Activated CD8-positive, alpha-beta memory T cell treated with anti-CD3 and anti-CD28 coated beads for 48 hours (primary cell): ENCODE results near the gene SBNO2.
A peak's percentile ranks its signal among the peaks of the same experiment; 100 is the strongest.

Source experiments
- DNase-seq, 3 experiments: peaks; one replicate each; pipeline ENCODE4 v3.0.0-alpha.2; 2020; ENCODE audit warnings: low read depth in 2 of 3, low spot score in 2 of 3

Gene SBNO2

DNA sequence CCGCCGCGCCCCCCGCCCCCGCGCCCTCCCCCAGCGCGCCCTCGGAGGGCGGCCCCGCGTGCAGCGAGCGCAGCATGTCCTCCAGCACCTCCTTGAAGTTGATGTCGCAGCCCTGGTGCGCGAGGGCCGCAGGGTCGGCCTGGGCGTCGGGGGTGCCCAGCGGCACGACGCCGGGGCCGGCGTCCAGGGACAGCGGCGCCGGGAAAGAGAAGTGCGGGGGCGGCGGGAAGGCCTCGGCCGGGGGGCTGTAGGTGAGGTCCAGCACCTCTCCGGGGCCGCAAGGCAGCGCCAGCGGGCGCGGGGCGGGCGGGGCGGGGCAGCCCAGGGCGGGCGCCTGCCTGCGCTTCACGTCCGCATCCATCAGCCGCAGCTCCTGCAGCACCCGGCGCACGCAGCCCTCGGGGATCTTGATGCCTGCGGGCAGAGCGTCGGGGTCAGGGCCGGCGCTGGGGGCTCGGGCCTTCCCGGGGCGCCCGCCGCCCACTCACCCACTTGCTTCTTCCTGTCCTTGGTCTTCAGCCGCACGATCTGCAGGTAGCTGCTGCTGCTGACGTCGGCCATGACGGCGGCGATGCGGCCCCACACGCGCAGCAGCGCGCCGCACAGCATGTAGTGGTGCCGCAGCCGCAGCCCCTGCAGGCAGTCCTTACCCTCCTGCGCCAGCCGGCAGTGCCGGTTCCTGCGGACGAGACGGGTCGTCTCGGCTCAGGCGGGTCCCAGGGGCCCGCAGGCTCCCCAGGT is 65.6 kb downstream of the SBNO2 start:
- DNase-seq: no peak

DNA sequence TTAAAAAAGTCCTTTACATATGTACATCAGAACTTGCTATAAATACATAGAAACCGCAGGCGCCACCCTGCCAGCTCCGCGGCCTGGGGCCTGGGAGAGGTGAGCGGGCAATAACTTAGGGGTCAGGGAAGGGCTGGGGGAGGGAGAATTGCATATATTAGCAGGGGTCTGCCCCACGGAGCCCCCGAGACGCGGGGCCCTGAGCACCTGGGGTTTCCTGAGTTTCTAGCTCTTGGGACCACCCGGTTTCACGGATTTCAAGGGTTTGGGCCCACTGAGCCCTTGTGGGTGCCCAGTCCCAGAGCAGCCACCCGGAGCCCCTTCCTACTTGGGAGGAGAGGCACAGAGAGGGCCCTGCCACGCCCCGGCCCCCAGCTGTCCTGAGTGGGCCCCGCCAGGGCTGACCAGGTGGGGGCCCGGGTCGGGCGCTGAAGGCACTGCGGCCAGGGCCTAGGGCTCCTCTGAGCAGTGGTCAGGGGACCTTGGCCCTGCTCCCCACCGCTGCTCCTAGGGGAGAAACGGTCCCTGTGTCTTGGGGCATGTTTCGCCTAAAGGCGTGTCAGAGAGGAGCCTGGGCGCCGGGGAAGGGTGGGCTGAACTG is 66.3 kb downstream of the SBNO2 start:
- no peak for DNase-seq

DNA sequence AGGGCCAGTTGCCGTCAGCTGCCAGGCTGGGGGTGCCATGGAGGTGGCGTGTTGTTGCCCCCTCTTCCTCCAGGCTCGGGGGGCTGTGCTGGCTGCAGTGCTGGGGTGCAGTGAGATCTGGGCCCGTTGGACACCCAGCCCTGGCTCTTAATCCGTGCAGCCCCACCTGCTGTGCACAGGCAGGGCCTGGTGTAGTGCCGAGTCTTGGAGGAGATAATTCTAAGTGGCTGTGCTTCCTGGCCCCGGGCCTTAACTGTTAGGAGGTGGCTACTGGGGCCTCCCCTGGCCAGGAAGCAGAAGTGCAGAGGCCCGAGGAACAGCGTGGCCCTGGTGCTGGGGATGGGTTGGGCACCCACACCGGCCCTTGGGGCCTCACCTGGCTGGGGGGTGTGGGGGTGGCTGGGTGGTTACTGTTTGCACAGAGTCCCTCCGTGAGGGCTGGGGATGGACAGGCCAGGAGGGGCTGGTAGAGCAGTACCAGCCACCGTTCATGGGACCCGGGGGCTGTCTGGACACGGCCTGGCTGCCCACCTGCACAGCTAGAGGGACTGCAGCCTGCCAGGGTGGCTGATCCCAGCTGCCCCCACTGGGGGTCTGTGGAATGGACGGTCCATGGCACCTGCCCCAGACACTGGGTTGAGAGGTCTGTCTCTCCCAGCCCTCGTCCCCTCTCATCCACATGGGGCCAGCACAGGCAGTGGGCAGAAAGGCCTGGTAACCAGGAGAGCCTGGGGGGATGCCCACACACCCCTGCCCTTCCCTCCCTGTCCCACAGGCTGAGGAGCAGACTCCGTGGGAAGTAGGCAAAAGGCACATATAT is 67.0 kb downstream of the SBNO2 start:
- no peak for DNase-seq

- DNase-seq: no peak
Measured at GRCh38 chr19:1105873-1106840, 67.9 kb downstream of the SBNO2 start.

GRCh38 chr19:1105008-1105872 is 68.8 kb downstream of the SBNO2 start:
- no peak for DNase-seq

DNA sequence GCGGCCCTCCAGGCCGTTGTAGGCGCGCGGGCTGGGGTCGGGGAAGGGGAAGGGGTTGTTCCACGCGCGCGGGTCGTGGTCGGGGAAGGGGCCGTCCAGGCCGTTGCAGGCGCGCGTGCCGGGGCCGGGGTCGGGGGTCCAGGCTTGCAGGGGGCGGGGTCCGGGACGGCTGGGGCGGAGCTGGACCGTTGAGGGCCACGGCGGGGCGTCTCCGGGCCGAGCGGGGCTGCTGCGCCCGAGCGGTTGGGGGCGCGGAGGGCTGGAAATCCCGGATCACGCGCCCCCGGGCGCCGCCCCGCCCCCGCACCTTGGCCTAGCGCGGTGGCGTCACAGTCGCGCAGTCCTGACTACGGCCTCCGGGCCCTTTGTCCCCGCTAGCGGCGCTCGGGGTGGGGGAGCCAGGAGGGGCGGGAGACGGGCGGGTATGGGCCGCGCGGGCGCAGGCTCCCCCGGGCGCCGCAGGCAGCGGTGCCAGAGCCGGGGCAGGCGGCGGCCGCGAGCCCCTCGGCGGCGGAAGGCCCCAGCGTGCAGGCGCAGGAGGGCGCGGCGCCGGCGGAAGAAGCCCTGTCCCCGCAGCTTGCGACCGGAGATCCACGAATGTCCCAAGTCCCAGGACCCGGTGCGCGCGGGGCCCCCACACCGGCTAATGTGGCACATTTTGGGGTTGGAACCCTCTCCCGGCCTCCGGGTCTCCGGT is 69.6 kb downstream of the SBNO2 start:
- DNase-seq: peak in 1 of 3 experiments; percentile 69

DNA sequence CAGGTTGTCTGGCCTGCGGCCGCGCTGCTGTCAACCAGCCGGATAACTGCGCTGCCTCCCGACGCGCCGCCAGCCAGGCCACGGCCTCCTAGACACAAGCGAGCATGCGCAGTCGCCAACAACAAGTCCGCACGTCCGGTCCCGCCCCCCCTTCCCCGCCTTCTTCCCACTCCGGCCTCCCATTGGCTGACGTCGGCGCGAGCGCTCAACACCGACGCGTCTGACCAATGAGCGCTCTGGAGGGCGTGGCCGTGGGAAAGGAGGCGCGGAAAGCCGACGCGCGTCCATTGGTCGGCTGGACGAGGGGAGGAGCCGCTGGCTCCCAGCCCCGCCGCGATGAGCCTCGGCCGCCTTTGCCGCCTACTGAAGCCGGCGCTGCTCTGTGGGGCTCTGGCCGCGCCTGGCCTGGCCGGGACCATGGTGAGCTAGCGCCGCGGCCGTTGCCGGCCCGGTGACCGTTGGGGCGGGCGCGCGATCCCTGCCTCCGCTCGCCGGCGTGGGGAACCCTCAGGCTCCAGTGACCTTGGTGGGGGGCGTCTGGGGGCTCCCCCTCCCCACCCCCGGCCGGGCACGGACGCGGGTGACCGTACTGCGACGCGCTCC is 70.3 kb downstream of the SBNO2 start, which contains the start of gene GPX4:
Gene GPX4, plus strand, starts transcription at position 287 of the 603 bp plus-strand sequence. Its CDS starts 50 bp downstream, at position 337.
- peak; percentile 90 to 94 (median 94) for DNase-seq

DNA sequence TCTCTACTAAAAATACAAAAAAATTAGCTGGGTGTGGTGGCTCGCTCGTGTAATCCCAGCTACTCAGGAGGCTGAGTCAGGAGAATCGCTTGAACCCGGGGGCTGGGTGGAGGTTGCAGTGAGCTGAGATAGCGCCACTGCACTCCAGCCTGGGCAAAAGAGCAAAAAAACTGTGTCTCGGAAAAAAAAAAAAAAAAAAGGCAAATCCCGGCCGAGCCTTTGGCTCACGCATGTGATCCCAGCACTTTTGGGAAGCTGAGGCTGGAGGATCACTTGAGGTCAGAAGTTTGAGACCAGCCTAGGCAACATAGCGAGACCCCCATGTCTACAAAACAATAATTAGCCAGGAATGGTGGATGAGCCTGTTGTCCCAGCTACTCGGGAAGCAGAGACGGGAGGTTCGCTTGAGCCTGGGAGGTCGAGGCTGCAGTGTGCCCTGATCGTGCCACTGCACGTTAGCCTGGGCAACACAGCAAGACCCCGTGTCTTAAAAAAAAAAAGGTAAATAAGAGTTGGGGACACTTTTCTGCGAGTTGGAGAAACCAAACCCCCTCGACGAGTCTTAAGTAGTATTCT is 70.8 kb downstream of the SBNO2 start:
- no peak for DNase-seq

DNA sequence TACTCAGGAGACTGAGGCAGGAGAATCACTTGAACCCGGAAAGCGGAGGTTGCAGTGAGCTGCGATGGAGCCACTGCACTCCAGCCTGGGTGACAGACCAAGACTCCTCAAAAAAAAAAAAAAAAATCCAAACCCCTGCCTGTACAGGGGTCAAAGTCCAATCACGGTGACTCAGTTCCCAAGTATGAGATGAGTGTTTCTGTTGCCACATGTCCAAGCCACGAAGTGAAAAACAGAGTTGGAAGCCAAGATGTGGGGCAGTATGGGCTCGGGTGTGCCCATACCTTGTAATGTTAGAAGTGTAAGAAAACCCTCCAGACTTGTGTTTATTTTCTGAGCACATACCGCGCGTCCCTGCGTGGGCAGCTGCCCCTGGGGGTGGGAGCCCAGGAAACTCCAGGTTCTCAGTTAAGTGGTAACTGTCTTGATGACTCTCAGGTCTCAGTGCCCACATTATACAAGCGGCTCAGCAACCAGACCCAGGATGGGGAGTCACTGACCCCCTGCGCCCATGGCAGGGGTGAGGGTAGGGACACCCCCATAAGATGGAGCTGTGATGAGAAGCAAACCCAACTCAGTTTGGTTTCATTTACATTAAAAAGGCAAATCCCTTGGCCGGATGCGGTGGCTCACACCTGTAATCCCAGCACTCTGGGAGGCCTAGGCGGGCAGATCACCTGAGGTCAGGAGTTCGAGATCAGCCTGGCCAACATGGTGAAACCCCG is 71.5 kb downstream of the SBNO2 start:
- DNase-seq: peak in 2 of 3 experiments; percentile 63

DNA sequence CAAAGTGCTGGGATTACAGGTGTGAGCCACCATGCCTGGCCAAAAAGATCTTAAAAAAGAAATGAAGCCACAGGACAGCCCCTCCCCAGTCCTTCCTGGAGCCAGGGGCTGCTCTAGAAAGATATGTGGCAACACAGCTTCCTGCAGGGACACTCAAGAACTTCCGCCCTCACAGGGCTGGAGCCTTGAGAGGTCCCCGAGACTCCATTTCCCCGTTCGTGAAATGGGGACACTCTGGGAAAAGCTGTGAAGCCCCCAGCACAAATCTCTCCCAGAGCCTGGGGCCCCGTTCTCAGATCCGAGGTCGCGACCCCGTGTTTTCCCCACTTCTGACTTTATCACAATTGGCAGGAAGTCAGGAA is 72.8 kb downstream of the SBNO2 start:
- no peak for DNase-seq

GRCh38 chr19:1098177-1099051 is 75.7 kb downstream of the SBNO2 start:
- no peak for DNase-seq

DNA sequence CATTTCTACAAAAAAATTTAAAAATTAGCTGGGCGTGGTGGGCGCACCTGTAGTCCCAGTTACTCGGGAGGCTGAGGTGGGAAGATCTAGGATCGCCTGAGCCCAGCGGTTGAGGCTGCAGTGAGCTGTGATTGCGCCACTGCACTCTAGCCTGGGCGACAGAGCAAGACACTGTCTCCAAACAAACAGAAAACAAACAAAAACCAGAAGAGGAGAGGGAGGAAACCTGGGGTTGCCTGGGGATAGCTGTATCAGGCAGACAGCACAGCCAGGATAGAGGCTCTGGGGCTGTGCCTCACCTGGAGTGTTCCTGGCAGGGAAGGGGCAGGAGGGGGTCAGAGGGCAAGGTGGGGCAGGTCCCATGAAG is 76.3 kb downstream of the SBNO2 start:
- no peak for DNase-seq

DNA sequence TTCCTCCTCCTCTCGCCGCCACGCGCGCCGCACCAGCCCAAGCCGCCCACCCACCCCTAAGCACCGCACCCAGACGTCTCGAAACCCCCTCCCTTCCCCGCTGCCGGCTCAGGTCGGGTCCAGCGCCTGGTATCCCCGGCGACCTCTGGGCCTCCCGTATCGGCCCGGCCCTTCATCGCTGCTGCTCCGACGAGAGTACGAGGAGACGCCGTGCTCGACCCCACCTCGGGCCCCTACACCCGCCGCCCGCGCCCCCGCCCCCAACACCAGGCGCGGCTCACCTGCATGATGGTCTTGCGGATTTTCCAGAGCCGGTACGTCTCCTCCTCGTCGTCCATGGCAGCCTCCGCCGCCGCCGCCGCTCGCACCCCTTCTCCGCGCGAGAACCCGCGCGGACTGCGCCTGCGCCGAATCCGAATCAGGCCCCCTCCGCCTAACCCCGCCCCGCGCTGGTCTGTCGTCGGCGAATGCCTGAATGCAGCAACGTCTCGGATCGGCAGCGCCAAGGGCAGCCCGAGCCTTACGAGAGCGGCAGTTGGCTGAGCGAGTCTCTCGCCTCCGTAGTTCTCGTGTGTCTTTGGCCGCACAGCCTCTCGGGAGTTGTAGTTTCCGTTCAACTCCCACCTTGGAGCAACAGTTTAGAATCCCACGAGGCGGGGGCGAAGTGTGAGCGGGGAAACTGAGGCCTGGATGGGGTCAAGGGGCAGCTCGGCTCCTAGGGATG is 78.9 kb downstream of the SBNO2 start, which contains the start of gene POLR2E:
Gene POLR2E, minus strand, starts transcription at position 398 of the 724 bp plus-strand sequence. Its CDS starts 60 bp downstream, at position 338.
- DNase-seq: peak; percentile 97 to 99 (median 98)

- no peak for DNase-seq
Measured at GRCh38 chr19:1094655-1094977, 79.5 kb downstream of the SBNO2 start.

- DNase-seq: no peak
Measured at GRCh38 chr19:1093811-1094553, 80.1 kb downstream of the SBNO2 start.

DNA sequence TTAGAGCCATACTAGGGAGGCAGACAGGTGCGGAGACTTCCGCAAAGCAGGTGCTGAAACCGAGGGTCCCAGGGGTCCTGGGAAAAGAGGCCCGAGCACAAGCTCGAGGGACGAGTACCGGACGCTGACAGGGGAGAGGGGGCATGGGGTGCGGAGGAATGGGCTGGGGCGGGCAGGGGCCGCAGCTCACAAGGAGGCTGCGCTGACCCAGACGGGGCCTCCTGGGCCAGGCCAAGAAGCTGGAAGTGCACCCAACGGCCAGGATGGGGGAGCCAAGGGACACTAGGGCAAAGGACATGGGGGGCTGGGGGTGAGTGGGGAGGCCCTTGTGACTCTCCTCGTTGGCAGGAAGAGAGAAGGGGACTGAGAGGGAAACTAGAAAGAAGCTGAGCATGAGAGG is 80.7 kb downstream of the SBNO2 start:
- no peak for DNase-seq
